Measurements from ENCODE around the gene PCDH1.

The PCDH1 gene

GRCh38 chr5:141872496-141873356 is 5.5 kb downstream of the PCDH1 start:
- no peak for DNase-seq

DNA sequence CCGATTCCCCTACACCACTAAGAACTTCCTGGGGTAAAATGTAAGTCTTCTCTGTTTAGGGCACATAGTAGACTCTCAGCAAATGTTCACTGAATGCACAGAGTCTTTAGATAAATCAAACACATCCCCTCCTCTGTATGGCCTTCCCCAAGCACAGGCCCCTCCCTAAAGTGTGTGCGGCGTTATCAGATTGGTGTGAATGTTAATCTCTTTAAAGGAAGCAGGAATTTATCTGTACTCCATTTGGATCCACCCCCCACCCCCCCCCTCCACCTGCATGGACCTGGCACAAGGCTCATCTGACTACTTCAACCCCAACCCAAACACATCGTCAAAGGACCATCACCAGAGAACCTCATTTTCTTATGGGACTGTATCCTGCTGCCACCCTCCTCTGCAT is 6.3 kb downstream of the PCDH1 start:
- DNase-seq = no peak

GRCh38 chr5:141870871-141871270 is 7.3 kb downstream of the PCDH1 start:
- no peak for DNase-seq

DNA sequence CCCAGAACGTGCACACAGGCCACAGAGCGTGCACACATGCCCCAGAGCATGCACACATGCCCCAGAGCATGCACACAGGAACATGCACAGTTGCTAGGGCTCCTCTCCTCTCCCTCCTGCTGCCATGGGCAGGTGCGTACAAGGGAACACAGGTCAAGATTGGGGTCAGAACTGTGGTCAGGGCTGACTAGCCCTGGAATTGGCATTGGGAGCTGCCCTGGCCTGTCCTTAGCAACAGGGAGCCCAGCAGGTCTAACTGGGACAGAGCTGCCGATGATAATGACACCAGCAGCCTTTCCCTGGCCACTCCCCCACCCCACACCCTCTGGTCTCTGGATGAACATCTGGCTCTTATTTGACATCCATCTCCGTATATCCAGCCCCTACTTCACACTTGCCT is 8.0 kb downstream of the PCDH1 start:
- no peak for DNase-seq

- DNase-seq = no peak
These were observed 8.7 kb downstream of the PCDH1 start for GRCh38 chr5:141869514-141869913.

DNA sequence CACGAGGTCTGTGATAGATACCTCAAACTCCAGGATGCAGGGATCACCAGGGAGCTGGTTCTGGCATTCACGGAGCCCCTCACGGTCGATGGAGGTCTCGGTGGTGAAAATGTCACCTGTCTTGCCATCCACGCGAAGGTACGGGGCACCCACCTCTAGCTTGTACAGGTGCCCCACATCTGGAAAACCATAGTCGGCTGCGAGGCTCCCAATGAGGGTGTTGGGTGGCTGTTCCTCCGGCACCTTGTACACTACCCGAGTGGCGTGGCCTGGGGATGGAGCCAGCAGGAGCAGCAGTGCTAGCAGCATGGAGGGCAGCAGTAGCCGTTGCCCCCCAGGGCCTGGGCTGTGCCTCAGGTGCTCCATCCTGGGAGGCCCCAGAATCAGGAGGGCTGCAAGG is 9.2 kb downstream of the PCDH1 start:
- no peak for DNase-seq

GRCh38 chr5:141868541-141868940 is 9.7 kb downstream of the PCDH1 start:
- no peak for DNase-seq

DNA sequence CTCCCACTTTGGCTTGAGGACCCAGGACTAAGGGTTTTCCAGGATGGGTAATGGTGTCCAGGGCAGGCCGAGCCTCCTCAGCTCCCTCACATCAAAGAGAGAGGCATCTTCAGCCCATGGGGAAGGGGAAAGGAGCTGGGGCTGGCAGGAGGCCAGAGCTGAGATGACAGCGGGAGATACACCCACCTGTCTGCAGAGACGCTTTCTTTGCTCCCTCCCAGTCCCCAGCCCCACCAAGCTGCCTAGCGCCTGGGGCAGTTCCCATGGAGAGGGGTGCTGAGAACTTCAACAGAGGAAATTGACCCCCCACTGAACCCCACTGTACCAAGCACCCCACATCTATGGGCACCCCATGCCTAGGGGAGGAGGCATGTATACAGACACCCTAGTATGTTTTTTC is 10.6 kb downstream of the PCDH1 start:
- no peak for DNase-seq

GRCh38 chr5:141867139-141867538 is 11.1 kb downstream of the PCDH1 start:
- DNase-seq = no peak

DNA sequence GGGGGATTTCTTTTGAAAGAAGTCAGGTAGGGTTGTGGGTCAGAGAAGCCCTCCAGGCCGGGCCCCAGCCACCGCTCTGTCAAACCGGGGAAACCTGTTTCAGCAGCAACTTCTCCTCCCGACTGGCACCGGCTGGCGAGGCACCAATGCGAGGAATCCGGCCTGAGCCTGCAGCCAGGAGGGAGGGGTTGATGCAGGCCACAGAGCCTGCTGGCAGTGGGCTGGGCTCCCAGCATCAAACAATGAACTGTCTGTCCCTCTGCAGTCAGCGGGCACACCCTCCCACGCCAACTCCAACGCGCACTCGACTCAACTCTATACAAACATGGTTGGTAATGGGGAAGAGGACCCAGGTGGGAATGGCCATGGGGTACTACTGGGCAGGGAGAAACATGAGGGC is 12.1 kb downstream of the PCDH1 start:
- DNase-seq = no peak

GRCh38 chr5:141865406-141865805 is 12.8 kb downstream of the PCDH1 start:
- no peak for DNase-seq

DNA sequence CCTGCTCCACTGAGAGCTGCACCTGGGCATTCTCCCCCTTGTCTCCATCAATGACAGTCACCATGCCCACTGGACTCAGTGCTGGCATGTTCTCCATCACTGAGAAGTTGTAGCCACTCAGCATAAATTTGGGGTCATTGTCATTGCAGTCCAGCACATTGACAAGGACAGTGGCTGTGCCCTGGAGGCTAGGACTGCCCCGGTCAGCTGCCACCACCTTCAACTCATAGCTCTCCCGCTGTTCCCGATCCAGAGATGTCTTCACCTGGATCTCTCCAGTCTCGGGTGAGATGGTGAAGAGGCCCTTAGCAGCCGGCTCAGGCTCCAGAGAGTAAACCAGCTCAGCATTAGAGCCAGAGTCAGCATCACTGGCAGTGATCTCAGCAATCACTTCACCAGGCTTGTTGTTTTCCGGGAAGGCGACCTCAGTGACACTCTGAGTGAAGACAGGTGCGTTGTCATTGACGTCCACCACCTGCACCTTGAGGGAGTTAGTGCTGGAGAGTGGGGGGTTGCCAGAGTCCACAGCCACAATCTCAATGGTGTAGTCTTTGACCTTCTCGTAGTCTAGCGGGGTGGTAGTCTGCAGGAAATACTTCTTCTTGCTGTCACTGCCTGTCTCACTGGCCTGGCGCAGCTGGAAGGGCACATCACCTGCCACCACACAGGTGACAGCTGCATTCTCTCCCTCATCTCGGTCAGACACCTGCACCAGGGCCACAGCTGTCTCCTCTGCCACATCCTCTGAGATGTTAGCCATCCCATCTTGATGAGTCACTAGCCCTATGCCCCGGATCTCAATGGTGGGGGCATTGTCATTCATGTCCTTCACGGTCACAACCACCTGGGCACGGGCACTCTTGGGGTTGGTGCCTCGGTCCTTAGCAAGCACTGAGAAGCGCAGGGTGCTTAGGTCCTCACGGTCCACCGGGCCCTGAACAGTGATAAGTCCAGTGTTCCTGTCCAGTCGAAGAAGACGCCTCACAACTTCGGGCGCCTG is 13.5 kb downstream of the PCDH1 start:
- DNase-seq = no peak

- no peak for DNase-seq
These were observed 14.5 kb downstream of the PCDH1 start for GRCh38 chr5:141863569-141864178.

DNA sequence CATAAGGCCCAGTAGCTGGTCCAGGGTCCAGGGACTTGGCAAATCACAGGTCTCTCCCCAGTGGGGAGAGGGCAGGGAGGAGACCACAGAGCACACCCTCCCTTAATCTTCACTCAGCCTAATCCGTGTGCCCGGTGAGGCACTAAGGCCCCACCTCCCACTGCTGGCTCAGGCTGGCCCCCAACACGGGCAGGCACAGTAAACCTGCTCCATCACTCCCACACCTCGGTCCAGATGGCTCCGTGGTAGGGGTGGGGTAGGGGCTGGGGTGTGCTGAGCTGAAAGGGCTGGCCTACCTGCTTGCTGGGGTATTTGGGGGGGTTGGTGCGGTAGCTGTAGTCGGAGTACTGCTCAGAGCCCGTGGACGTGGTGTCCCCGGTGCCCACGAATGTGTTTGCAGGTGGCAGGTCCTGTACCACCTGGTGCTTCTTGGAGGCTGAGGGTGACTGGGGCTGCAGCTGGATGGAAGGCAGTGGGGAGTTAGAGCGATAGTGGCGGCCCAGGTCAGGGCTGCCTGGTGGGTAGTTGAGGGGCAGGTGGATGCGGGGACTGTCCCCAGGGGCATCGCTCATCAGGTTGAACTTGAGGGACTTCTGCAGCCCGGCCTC is 15.2 kb downstream of the PCDH1 start:
- DNase-seq = no peak

GRCh38 chr5:141861194-141861593 is 17.0 kb downstream of the PCDH1 start:
- DNase-seq = no peak

DNA sequence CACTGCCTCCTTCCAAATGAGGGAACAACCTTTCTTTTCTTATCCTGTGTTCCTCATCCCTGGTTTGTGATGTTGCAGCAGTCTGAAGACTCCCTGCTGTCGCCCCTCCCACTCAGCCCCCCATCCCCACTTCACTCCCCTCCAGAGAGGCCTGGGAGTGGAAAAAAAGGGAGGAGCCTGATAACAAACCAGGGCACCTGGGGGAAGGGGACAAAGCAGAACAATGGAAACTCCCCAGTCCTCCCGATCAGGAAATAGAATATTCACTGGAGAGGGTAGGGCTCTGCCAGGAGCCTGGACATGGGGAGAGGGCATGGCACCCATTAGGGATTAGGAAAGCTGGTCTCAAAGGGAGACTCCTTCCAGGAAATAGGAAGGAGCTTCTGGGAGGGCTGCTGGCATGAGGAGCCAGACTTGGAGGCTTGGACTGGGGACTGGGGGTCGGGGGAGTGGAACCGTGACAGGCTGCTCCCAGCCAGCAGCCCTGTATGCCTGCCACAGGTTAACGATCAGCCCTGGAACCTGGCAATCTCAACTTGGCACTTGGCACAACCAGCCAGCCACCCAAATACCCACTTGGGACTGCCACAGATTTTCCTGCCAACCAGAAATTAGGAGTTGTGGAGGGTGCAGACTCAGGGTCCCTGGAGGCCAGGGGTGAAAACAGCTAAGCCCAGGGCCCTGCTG is 20.0 kb downstream of the PCDH1 start:
- no peak for DNase-seq

GRCh38 chr5:141857226-141857625 is 21.0 kb downstream of the PCDH1 start:
- no peak for DNase-seq

- DNase-seq = no peak
These were observed 22.0 kb downstream of the PCDH1 start for GRCh38 chr5:141856037-141856790.

DNA sequence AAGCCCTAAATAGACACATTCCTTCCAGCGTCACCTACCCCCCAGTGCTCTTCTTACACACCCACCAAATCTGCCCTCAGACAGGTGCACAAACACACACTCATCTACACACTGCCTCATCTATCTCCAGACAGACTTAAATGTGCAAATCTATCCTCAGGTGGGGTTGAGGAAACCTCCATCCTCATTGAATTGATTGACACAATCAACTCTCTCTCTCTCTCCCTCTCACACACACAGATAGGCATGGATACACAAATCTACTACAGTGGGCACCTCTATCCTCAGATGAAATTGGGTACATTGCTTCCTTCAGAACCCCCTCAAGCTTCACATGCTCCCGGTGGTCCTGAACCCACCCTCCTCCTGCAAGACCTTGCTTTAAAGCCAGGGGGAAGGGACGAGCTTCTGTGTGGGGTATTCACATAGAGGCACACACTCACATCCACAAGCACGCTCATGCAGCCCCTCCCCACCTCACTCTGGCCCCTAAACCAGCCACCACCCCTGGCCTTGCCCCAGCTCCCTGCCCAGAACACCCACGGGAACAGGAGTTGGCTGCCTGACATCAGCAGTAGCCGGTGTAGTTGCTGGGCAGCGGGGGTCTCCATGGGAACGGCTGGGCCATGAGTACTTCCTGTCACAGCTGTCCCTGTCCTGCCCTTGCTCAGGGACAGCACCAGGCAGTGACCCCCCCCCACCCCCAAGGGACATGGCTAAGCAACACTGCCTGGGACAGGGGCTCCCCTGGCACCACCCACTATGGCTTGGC is 22.8 kb downstream of the PCDH1 start:
- no peak for DNase-seq

DNA sequence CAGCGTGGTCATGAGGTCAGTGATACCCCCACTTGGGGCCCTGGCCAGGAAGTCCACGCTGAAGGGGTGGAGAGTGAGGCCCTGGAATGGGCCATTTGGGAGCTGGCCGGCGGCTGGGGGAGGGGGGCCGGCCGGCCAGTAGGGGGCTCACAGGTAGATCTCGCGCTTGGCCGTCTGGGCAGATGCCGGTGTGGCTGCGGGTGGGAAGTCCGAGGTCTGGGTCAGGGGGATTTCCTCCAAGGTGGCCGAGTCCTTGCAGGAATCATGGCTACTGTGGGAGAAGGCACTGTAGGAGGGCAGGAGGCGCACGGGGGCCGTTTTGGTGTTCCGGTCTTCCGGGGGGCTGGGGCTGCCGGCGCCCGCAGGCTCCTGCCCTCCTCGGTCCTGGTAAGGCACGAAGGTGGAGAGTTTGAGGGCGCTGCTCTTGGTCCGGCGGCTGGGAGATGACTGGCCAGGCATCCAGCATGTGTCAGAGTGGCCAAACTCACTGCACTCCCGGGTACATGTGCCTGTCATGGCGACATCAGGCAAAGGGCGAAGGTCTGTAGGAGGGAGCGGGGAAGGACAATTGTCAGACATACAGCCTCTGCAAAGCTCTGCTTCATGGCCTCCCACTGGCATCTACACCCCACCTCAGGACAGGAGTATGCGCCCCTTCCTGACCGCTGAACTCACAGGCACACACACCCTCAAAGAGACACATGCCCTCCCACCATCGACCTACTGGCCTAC is 24.1 kb downstream of the PCDH1 start:
- no peak for DNase-seq

Measured in stimulated activated CD4-positive, alpha-beta T cell treated with anti-CD3 and anti-CD28 coated beads, Interleukin-4, amount 100 ng/mL, for 1 hour (primary cell).